ENCODE data around the gene ARF4. TPM values are rescaled to one million over a fixed set of nuclear protein-coding genes. Genes with fewer than 3 reads are reported as not detected.

The ARF4 gene
- total and polyA plus RNA-seq, 10 donors = 41.1 to 88.7 (median 75.3) TPM

- no peak overlapping the region for H3K4me3 ChIP-seq
- WGBS, 5 donors = 89 to 97% (median 95%) methylated on average over 5 to 7 of the region's 7 CpGs
- DNase-seq = no peak
- no peaks in the 10 kb centered on the region for H3K27me3 ChIP-seq (replicated peaks in 1 of 7)
- intact Hi-C loops (cut with DNase I; ENCODE audit: low total_unique reads) = no loop called here
- H3K9me3 ChIP-seq = no peaks in the 10 kb centered on the region
- H3K27ac ChIP-seq = no peak overlapping the region
- no peak for TF ChIP-seq POLR2AphosphoS5 (IDR thresholded peaks at IDR 0.05)
- no peak for TF ChIP-seq POLR2A (IDR thresholded peaks at IDR 0.05)
- TF ChIP-seq, protein P1, sequence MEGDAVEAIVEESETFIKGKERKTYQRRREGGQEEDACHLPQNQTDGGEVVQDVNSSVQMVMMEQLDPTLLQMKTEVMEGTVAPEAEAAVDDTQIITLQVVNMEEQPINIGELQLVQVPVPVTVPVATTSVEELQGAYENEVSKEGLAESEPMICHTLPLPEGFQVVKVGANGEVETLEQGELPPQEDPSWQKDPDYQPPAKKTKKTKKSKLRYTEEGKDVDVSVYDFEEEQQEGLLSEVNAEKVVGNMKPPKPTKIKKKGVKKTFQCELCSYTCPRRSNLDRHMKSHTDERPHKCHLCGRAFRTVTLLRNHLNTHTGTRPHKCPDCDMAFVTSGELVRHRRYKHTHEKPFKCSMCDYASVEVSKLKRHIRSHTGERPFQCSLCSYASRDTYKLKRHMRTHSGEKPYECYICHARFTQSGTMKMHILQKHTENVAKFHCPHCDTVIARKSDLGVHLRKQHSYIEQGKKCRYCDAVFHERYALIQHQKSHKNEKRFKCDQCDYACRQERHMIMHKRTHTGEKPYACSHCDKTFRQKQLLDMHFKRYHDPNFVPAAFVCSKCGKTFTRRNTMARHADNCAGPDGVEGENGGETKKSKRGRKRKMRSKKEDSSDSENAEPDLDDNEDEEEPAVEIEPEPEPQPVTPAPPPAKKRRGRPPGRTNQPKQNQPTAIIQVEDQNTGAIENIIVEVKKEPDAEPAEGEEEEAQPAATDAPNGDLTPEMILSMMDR (IDR thresholded peaks at IDR 0.05 in 8 of 11, conservative IDR thresholded peaks at IDR 0.05 in 3 of 11) = no peak
- peaks cover 0 to 87% (median 27%) of the 10 kb centered on the region in 6 donors for H3K36me3 ChIP-seq
- peaks cover 0 to 61% (median 18%) of the 10 kb centered on the region in 6 donors for H3K4me1 ChIP-seq
Observed at GRCh38 chr3:57582474-57583168, 14.5 kb downstream of the ARF4 start.

DNA sequence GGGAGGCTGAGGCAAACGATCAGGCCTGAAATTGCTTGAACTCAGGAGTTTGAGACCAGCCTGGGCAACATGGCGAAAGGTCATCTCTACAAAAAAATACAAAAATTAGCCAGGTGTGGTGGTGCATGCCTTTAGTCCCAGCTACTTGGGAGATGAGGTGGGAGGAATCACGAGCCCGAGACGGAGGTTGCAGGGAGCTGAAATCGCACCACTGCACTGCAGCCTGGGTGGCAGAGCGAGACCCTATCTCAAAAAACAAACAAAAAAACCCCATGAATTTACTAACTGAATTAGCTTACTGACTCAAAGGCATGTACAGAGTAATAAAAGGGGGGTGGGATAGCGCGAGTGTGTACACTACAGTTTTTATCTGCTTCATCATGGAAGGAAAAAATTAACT is 19.3 kb downstream of the ARF4 start:
- Histone ChIP-seq H3K4me1 (peaks cover 0 to 19% (median 6%) of the 10 kb centered on the region in 6 donors), H3K36me3 (peaks cover 0 to 100% (median 58%) of the 10 kb centered on the region in 6 donors), H3K4me3 (no peak overlapping the region), H3K9me3 (no peaks in the 10 kb centered on the region), H3K27ac (no peak overlapping the region), H3K27me3 (replicated peaks in 1 of 7) (no peaks in the 10 kb centered on the region)
- 88 to 96% (median 95%) methylated on average over 9 of the region's 9 CpGs for WGBS, 5 donors
- intact Hi-C loops (cut with DNase I; ENCODE audit: low total_unique reads) = no loop called here
- TF ChIP-seq POLR2AphosphoS5 (IDR thresholded peaks at IDR 0.05) (no peak), POLR2A (IDR thresholded peaks at IDR 0.05) (no peak)
- TF ChIP-seq, protein P1 (IDR thresholded peaks at IDR 0.05 in 8 of 11, conservative IDR thresholded peaks at IDR 0.05 in 3 of 11) = no peak
- DNase-seq = no peak

- TF ChIP-seq, protein P1 (IDR thresholded peaks at IDR 0.05 in 8 of 11, conservative IDR thresholded peaks at IDR 0.05 in 3 of 11) = no peak
- no peak for TF ChIP-seq POLR2A (IDR thresholded peaks at IDR 0.05)
- no peak for TF ChIP-seq POLR2AphosphoS5 (IDR thresholded peaks at IDR 0.05)
- H3K4me1 ChIP-seq = peaks cover 0 to 12% (median 4%) of the 10 kb centered on the region in 6 donors
- H3K27ac ChIP-seq = no peak overlapping the region
- intact Hi-C loops (cut with DNase I; ENCODE audit: low total_unique reads) = no loop called here
- no peak for DNase-seq
- H3K4me3 ChIP-seq = no peak overlapping the region
- WGBS, 5 donors = 77 to 87% (median 78%) methylated on average over 3 of the region's 3 CpGs
- peaks cover 0 to 100% (median 64%) of the 10 kb centered on the region in 6 donors for H3K36me3 ChIP-seq
- H3K27me3 ChIP-seq (replicated peaks in 1 of 7) = no peaks in the 10 kb centered on the region
- no peaks in the 10 kb centered on the region for H3K9me3 ChIP-seq
Observed at GRCh38 chr3:57575966-57576626, 21.0 kb downstream of the ARF4 start.

DNA sequence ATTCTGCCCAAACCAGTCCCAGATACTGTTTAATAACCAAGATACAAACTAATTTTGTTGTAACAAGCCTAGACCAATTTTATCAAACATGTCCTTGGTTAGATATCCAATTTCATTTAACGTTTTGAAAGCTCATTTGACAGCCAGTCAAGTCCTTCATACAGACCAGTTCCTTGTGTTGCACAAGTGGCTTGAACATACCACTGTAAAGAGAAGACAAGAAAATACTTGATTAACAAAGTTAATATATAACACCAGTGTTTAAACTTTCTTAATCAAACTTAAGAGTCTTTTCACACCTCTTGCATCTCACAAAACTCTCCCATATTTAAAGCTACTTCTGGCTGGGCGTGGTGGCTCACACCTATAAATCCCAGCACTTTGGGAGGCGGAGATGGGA is 25.0 kb downstream of the ARF4 start:
- no peaks in the 10 kb centered on the region for H3K27me3 ChIP-seq (replicated peaks in 1 of 7)
- DNase-seq = no peak
- peaks cover 0 to 100% (median 76%) of the 10 kb centered on the region in 6 donors for H3K36me3 ChIP-seq
- no peak overlapping the region for H3K27ac ChIP-seq
- 82 to 88% (median 86%) methylated on average over 3 of the region's 3 CpGs for WGBS, 5 donors
- TF ChIP-seq POLR2AphosphoS5 (IDR thresholded peaks at IDR 0.05) = no peak
- TF ChIP-seq, protein P1 (IDR thresholded peaks at IDR 0.05 in 8 of 11, conservative IDR thresholded peaks at IDR 0.05 in 3 of 11) = no peak
- no peak for TF ChIP-seq POLR2A (IDR thresholded peaks at IDR 0.05)
- no peak overlapping the region for H3K4me3 ChIP-seq
- H3K9me3 ChIP-seq = no peaks in the 10 kb centered on the region
- intact Hi-C loops (cut with DNase I; ENCODE audit: low total_unique reads) = no loop called here
- peaks cover 0 to 6% (median under 1%) of the 10 kb centered on the region in 6 donors for H3K4me1 ChIP-seq

All from spleen (tissue), 11 donors.